ENCODE results near the gene ZSCAN18. TPM values are rescaled to one million over a fixed set of nuclear protein-coding genes. Genes with fewer than 3 reads are reported as not detected.

ZSCAN18 gene
- total RNA-seq, 1 donor from 2014 or later = 85.6 TPM

GRCh38 chr19:58086825-58087710 lies 11.0 kb downstream of the ZSCAN18 start:
- DNase-seq (ENCODE audit: low read depth) = no peak

GRCh38 chr19:58085348-58085875 lies 12.6 kb downstream of the ZSCAN18 start:
- no peak for DNase-seq (ENCODE audit: low read depth)

- no peak for DNase-seq (ENCODE audit: low read depth)
Measured at GRCh38 chr19:58084596-58085347, 13.3 kb downstream of the ZSCAN18 start.

- no peak for DNase-seq (ENCODE audit: low read depth)
Measured at GRCh38 chr19:58083021-58083420, 15.0 kb downstream of the ZSCAN18 start.

GRCh38 chr19:58079792-58080191 lies 18.2 kb downstream of the ZSCAN18 start:
- DNase-seq (ENCODE audit: low read depth) = no peak

- no peak for DNase-seq (ENCODE audit: low read depth)
Measured at GRCh38 chr19:58067240-58067912, 30.7 kb downstream of the ZSCAN18 start.

- no peak for DNase-seq (ENCODE audit: low read depth)
Measured at GRCh38 chr19:58063712-58064111, 34.3 kb downstream of the ZSCAN18 start.

GRCh38 chr19:58060231-58060630 lies 37.8 kb downstream of the ZSCAN18 start:
- DNase-seq (ENCODE audit: low read depth) = no peak

GRCh38 chr19:58059671-58060078 lies 38.4 kb downstream of the ZSCAN18 start:
- DNase-seq (ENCODE audit: low read depth) = no peak

- peak; percentile 36 for DNase-seq (ENCODE audit: low read depth)
Measured at GRCh38 chr19:58059003-58059670, 38.9 kb downstream of the ZSCAN18 start, which contains the start of gene ZNF135. Gene ZNF135 (plus strand): TSS chr19:58059282. CDS start chr19:58060003, 721 bp downstream.

- no peak for DNase-seq (ENCODE audit: low read depth)
Measured at GRCh38 chr19:58058467-58058866, 39.6 kb downstream of the ZSCAN18 start.

GRCh38 chr19:58056861-58057260 lies 41.2 kb downstream of the ZSCAN18 start:
- no peak for DNase-seq (ENCODE audit: low read depth)

GRCh38 chr19:58056261-58056660 lies 41.8 kb downstream of the ZSCAN18 start:
- DNase-seq (ENCODE audit: low read depth) = no peak

GRCh38 chr19:58054901-58055874 lies 42.8 kb downstream of the ZSCAN18 start:
- DNase-seq (ENCODE audit: low read depth) = peak; percentile 6

GRCh38 chr19:58053480-58054156 lies 44.4 kb downstream of the ZSCAN18 start:
- no peak for DNase-seq (ENCODE audit: low read depth)

GRCh38 chr19:58052256-58052655 lies 45.8 kb downstream of the ZSCAN18 start:
- DNase-seq (ENCODE audit: low read depth) = no peak

GRCh38 chr19:58047672-58048071 lies 50.4 kb downstream of the ZSCAN18 start:
- no peak for DNase-seq (ENCODE audit: low read depth)

- no peak for DNase-seq (ENCODE audit: low read depth)
Measured at GRCh38 chr19:58046856-58047255, 51.2 kb downstream of the ZSCAN18 start.
